GM12872 (cell line): ENCODE results near the gene FAM107B.
A peak's percentile ranks its signal among the peaks of the same experiment; 100 is the strongest.

ENCODE experiments used
- CTCF ChIP-seq: IDR thresholded peaks from 3 replicates; pipeline ENCODE4 v1.5.1; 2011; ENCODE audit warnings: low read depth, mild to moderate bottlenecking, low read length, moderate library complexity; ENCODE audit not compliant: insufficient read depth

FAM107B gene

GRCh38 chr10:14812271-14812670, 37.6 kb upstream of the FAM107B start:
- no peak for TF ChIP-seq CTCF

GRCh38 chr10:14810969-14811953, 36.6 kb upstream of the FAM107B start:
- no peak for TF ChIP-seq CTCF

- no peak for TF ChIP-seq CTCF
These were observed 31.6 kb upstream of the FAM107B start for GRCh38 chr10:14806318-14806717.

DNA sequence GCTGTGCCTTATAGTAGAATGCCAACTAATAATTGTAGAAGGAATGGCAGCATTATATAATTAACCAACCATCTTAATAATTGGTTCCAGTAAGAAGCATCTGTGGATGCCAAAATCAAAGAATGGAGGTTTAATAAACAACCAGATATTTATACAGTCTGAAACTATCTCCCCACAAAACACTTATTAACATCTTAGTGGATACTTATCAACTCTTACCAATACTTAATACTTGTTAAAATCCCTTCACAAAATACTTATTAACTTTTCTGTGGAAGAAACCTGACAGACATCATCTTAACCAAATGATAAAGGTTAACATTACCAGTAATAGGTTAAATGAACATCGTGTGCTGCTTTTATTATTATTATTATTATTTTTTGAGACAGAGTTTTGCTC, 29.1 kb upstream of the FAM107B start:
- no peak for TF ChIP-seq CTCF

- TF ChIP-seq CTCF = 0 out of 3 replicates have a peak, but pooled peaks have one; percentile 6
These were observed 27.0 kb upstream of the FAM107B start for GRCh38 chr10:14801723-14802122.

DNA sequence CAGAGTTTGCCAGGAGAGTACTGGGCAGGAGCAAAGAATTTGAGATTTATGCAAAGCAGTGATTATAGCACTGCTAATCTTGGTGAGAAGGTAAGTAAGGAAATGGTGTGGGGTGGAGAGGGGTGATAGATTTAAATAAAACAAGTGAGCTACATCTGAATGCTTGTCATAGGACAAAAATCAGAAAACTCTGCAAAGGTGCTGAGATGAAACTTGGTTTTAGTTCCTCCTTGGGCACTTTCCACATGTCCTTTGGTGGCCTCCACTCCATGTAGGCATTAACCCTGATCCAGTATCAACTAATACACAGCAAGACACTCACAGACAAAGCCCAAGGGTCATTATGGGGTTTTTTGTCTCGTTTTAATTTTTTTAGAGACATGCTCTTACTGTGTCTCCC, 25.7 kb upstream of the FAM107B start:
- TF ChIP-seq CTCF = no peak

DNA sequence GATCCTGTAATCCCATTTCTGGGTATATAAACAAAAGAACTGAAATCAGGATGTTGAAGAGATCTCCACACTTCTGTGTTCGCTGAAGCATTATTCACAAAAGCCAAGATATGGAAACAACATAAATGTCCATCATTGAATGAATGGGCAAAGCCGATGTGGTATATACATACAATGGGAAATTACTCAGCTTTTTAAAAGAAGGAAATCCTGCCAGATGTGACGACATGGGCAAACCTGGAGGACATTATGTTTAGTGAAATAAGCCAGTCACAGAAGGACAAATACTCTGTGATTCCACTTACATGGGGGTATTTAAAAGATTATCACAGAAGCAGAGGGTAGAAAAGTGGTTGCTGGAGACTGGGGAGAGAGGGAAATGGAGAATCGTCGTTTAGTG, 23.9 kb upstream of the FAM107B start:
- TF ChIP-seq CTCF = no peak
